Naive B cell (primary cell): ENCODE results near the gene DDX41. TPM values are rescaled to one million over a fixed set of nuclear protein-coding genes. Genes with fewer than 3 reads are reported as not detected.
"Not testable (repeated sequence)": the region's sequence is repeated elsewhere in the genome, so short reads cannot be mapped to it uniquely, and the experiment has no call there.

Experiments used
- ATAC-seq, 2 donors: fragments of 150-1000 bp; cut with Tn5 transposase; 2 replicates each; pipeline ENCODE4 v1.10.0; 2021; ENCODE audit warnings: low read depth in 2 of 2, mild to moderate bottlenecking in 2 of 2, moderate library complexity in 2 of 2
- DNase-seq: peaks from one replicate; pipeline ENCODE4 v3.0.0; 2022
- H3K27ac Mint-ChIP-seq, 6 donors: one replicate each; pipeline ENCODE4 v1.8.0; 2020 to 2022; ENCODE audit warnings: mild to moderate bottlenecking in 6 of 6, mixed read lengths in 6 of 6, moderate library complexity in 5 of 6, inconsistent platforms in 2 of 6
- H3K27me3 Mint-ChIP-seq, 3 donors: one replicate each; pipeline ENCODE4 v1.8.0; 2021 to 2022; ENCODE audit warnings: mixed read lengths in 3 of 3, mild to moderate bottlenecking in 1 of 3
- H3K36me3 Mint-ChIP-seq, 2 donors: one replicate each; pipeline ENCODE4 v1.8.0; 2020 to 2022; ENCODE audit warnings: mixed read lengths in 2 of 2, inconsistent platforms in 1 of 2, mild to moderate bottlenecking in 1 of 2
- H3K4me1 Mint-ChIP-seq, 3 donors: one replicate each; pipeline ENCODE4 v1.8.0; 2020 to 2022; ENCODE audit warnings: mixed read lengths in 3 of 3, inconsistent platforms in 1 of 3, mild to moderate bottlenecking in 1 of 3, moderate library complexity in 1 of 3
- H3K4me3 Mint-ChIP-seq, 8 donors: one replicate each; pipeline ENCODE4 v1.8.0; 2020 to 2022; ENCODE audit warnings: mild to moderate bottlenecking in 8 of 8, mixed read lengths in 8 of 8, moderate library complexity in 8 of 8, inconsistent platforms in 2 of 8
- H3K9me3 Mint-ChIP-seq, 7 donors: one replicate each; pipeline ENCODE4 v1.8.0; 2020 to 2022; ENCODE audit warnings: mixed read lengths in 7 of 7, mild to moderate bottlenecking in 5 of 7, inconsistent platforms in 2 of 7, moderate library complexity in 1 of 7
- polyA plus RNA-seq, 6 donors: library from polyadenylated mRNA; unstranded; fragments of 300-500 nt; fragmentation: Illumina TruSeq; gene quantifications; one replicate each; pipeline ENCODE4 v1.2.3, GENCODE V29; 2021; ENCODE audit warnings: low read depth in 6 of 6

Gene DDX41
- polyA plus RNA-seq, 6 donors from 2014 or later = 25.8 to 72.8 (median 43.0) TPM

DNA sequence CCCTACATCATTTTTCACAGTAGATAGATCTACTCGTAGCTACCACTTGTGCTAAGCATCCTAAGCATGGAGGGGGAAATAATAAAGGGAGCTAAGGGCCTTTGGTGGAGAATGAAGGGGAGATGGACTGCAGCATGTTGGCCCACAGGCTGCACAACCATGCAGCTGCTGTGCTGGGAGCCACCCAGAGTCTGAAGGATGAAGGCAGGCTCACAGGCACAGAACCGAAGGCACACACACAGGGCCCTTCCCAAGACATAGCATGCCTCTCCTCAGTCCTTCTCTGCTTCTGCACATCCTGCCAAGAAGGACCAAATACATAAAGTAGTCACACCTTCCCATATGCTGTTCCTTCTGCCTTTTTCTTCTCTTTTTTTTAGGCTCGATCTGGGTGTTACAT is 31.0 kb upstream of the DDX41 start:
- Mint-ChIP-seq H3K9me3 (no peaks in the 10 kb centered on the region), H3K27me3 (no peaks in the 10 kb centered on the region), H3K4me1 (peaks cover 31 to 42% (median 42%) of the 10 kb centered on the region in 3 donors), H3K27ac (no peak overlapping the region), H3K4me3 (no peak overlapping the region), H3K36me3 (no peaks in the 10 kb centered on the region)
- ATAC-seq = no peak
- no peak for DNase-seq

DNA sequence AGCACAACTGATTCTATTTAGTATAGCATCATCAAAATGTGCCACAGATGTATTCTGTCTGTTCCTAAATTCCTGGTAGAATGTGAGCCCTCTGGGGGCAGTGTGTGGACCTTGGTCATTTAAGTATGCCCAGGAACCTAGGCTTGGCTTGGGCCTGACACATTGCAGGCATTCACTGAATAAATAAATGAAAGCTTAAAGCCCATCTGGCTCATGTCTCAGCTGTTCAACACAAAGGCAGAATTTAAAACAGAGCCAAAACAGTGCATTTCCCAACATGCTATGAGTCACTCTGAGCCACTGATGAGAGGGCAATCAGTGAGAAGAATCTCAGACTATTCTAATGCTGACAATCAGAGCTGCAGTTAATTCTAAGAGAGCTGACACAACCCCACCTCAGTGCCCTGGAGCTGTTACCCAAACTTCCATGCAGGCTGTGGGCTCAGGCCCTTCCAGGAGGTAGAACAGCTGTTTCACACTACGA is 29.5 kb upstream of the DDX41 start:
- Mint-ChIP-seq H3K4me1 (peaks cover 23 to 37% (median 35%) of the 10 kb centered on the region in 3 donors), H3K4me3 (no peak overlapping the region), H3K27ac (no peak overlapping the region), H3K27me3 (no peaks in the 10 kb centered on the region), H3K9me3 (no peaks in the 10 kb centered on the region), H3K36me3 (no peaks in the 10 kb centered on the region)
- ATAC-seq (no peak), DNase-seq (no peak)

- no peaks in the 10 kb centered on the region for H3K27me3 Mint-ChIP-seq
- ATAC-seq (no peak), DNase-seq (no peak)
- H3K4me1 Mint-ChIP-seq = peaks cover 27 to 35% (median 34%) of the 10 kb centered on the region in 3 donors
- H3K9me3 Mint-ChIP-seq = no peaks in the 10 kb centered on the region
- H3K4me3 Mint-ChIP-seq = no peak overlapping the region
- H3K27ac Mint-ChIP-seq = peak overlapping the region in 1 of 6 donors; percentile 37
- no peaks in the 10 kb centered on the region for H3K36me3 Mint-ChIP-seq
Measured at GRCh38 chr5:177545487-177546257, 28.9 kb upstream of the DDX41 start.

DNA sequence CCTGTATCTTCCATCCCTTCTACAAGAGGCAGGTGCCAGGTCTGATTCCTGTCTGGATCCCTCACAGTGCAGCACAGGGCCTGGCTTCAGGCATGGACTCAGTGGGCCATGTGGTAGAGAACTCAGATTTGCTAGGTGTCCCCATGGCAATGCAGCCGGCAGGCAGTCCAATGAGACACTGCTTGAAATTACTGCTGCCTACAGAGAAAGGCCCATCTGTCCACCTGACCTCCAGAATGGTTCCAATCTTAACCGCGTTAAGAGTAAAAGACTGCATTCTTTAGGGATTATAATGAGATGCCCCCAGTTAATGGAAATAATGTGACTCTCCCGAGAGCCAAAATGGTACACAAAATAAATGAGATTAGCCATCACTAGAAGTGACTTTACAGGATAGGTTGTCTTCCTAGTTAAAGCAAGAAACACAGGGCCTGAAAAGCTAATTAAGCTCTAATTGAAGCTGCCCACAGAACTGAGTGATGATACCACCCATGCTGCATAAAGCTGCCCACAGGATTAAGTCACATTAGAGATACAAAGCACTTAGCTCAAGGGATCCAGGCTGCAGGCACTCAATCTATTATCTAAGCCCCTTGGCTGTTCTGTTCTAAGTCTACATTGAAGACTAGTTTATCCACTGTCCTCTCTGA is 26.2 kb upstream of the DDX41 start:
- no peaks in the 10 kb centered on the region for H3K27me3 Mint-ChIP-seq
- DNase-seq (no peak), ATAC-seq (no peak)
- peaks cover 13 to 18% (median 17%) of the 10 kb centered on the region in 3 donors for H3K4me1 Mint-ChIP-seq
- H3K9me3 Mint-ChIP-seq = no peaks in the 10 kb centered on the region
- H3K27ac Mint-ChIP-seq = peak overlapping the region in 3 of 6 donors; percentile 21 to 60 (median 39)
- H3K36me3 Mint-ChIP-seq = peaks cover 5 to 6% of the 10 kb centered on the region in 2 donors
- no peak overlapping the region for H3K4me3 Mint-ChIP-seq

- Mint-ChIP-seq H3K36me3 (peaks cover 9 to 11% of the 10 kb centered on the region in 2 donors), H3K27me3 (no peaks in the 10 kb centered on the region), H3K9me3 (no peaks in the 10 kb centered on the region), H3K27ac (no peak overlapping the region), H3K4me1 (peaks cover 8 to 11% (median 9%) of the 10 kb centered on the region in 3 donors), H3K4me3 (no peak overlapping the region)
- ATAC-seq (no peak), DNase-seq (no peak)
Measured at GRCh38 chr5:177540438-177540837, 23.7 kb upstream of the DDX41 start.

GRCh38 chr5:177539411-177539810 is 22.6 kb upstream of the DDX41 start:
- Mint-ChIP-seq H3K27ac (peak overlapping the region in 2 of 6 donors; percentile 57 to 80), H3K36me3 (peaks cover 9 to 11% of the 10 kb centered on the region in 2 donors), H3K4me3 (no peak overlapping the region), H3K9me3 (no peaks in the 10 kb centered on the region), H3K27me3 (no peaks in the 10 kb centered on the region), H3K4me1 (peaks cover 8 to 11% (median 9%) of the 10 kb centered on the region in 3 donors)
- no peak for ATAC-seq
- no peak for DNase-seq

- DNase-seq (no peak), ATAC-seq (no peak)
- no peak overlapping the region for H3K4me3 Mint-ChIP-seq
- peaks cover 9 to 11% of the 10 kb centered on the region in 2 donors for H3K36me3 Mint-ChIP-seq
- no peaks in the 10 kb centered on the region for H3K27me3 Mint-ChIP-seq
- no peaks in the 10 kb centered on the region for H3K9me3 Mint-ChIP-seq
- H3K27ac Mint-ChIP-seq = no peak overlapping the region
- peaks cover 5 to 11% (median 8%) of the 10 kb centered on the region in 3 donors for H3K4me1 Mint-ChIP-seq
Measured at GRCh38 chr5:177538876-177539275, 22.1 kb upstream of the DDX41 start.

DNA sequence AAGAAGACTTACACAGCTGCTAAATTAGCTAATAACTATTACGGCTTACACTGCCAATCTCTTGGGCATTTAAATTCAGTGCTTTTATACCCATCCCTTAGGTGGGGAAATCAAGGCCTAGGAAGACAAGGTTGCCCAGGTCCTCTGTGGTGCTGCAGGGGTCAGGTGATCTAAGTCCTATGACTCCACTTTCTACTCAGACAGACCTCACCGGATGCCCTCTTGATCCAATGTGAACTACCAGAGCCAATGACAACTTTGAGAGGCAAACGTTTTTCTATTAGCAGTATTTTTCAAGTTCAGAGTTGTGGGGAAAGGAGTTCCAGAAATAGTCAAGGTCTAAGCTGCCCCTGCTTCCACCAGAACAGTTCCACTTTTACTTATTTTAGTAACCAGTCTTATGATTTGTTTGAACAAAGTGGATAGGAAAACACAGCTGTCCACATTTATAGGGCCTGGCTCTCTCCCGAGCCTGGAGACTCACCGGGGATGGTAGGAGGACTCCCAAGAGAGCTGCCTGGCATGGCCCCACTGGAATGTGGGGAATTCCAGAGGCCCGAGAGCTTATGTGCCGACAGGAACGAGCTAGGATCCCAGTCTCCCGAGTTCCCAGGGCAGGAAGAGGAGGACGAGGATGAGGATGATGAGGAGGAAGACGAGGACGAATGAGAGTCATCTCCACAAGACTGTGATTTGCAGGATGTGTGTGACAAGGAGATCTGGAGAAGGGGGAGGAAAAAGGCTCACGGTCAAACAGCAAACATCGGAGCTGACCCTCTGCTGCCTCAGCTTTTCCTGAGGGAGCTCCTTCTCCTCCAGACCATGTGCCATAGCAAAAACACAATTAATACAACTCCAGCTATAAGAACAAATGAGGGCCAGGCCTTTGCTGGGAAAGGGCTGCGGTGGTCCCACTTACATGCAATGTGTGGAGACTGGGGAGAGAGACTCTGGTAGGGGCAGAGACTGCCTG is 20.9 kb upstream of the DDX41 start:
- Mint-ChIP-seq H3K4me3 (no peak overlapping the region), H3K9me3 (no peaks in the 10 kb centered on the region), H3K36me3 (peaks cover 9 to 11% of the 10 kb centered on the region in 2 donors), H3K27me3 (no peaks in the 10 kb centered on the region), H3K4me1 (peaks cover 3 to 18% (median 8%) of the 10 kb centered on the region in 3 donors), H3K27ac (peak overlapping the region in 1 of 6 donors; percentile 5)
- DNase-seq (no peak), ATAC-seq (no peak)

DNA sequence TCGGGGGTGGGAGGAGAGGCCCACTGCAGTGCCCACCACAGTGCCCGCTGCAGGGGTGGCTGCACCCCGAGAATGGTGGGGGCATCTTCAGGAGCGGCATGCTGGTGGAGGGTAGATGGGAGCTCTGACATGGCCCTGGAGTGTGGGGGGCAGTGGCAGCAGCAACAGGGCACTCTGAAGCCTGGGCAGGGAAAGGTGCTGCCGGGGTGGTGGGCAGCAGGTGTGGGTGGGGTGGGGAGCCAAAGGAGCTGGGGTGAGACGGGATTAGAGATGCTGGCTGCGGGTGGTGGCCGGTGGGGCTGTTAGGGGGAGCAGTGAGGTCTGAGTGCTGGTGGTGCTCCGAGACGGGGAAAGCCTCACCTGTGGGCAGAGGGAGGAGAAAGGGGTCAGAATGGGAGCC is 19.6 kb upstream of the DDX41 start:
- no peaks in the 10 kb centered on the region for H3K9me3 Mint-ChIP-seq
- DNase-seq = no peak
- no peaks in the 10 kb centered on the region for H3K27me3 Mint-ChIP-seq
- H3K4me3 Mint-ChIP-seq = no peak overlapping the region
- H3K27ac Mint-ChIP-seq = no peak overlapping the region
- H3K36me3 Mint-ChIP-seq = peaks cover 13 to 18% of the 10 kb centered on the region in 2 donors
- no peak for ATAC-seq
- peaks cover 3 to 24% (median 4%) of the 10 kb centered on the region in 3 donors for H3K4me1 Mint-ChIP-seq

DNA sequence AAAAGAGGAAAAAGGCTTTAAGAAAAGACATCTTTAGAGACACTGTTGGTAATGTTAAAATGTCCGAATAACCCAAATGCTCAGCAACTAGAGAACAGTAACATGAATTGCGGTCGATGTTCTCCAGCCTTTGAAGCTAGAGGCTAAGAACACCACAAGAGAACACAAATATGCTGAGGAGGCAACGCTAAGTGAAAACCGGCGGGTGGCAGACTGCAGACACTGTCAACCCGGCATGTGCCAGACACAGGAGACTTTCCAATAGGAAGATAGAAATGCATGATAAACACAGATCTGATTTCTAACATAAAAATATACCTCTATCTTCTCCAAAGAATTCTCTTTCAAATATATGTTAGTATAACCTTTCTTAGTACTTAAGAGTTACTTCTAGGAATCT is 18.4 kb upstream of the DDX41 start:
- Mint-ChIP-seq H3K4me1 (peaks cover 3 to 26% (median 4%) of the 10 kb centered on the region in 3 donors), H3K36me3 (peaks cover 13 to 26% of the 10 kb centered on the region in 2 donors), H3K27me3 (no peaks in the 10 kb centered on the region), H3K4me3 (no peak overlapping the region), H3K9me3 (no peaks in the 10 kb centered on the region), H3K27ac (no peak overlapping the region)
- ATAC-seq (no peak), DNase-seq (no peak)

DNA sequence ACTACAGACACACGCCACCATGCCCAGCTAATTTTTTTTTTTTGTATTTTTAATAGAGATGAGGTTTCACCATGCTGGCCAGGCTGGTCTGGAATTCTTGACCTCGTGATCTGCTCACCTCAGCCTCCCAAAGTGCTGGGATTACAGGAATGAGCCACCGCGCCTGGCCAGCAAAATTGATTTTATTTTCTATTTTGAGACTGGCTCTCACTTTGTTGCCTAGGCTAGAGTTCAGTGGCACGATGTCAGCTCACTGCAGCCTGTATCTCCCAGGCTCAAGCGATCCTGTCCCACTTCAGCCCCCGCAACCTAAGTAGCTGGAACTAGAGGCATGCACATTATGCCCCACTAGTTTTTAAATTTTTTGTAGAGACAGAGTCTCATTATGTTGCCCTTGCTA is 17.7 kb upstream of the DDX41 start:
- H3K36me3 Mint-ChIP-seq = peaks cover 13 to 28% of the 10 kb centered on the region in 2 donors

GRCh38 chr5:177531209-177531940 is 14.6 kb upstream of the DDX41 start:
- Mint-ChIP-seq H3K4me3 (no peak overlapping the region), H3K27me3 (no peaks in the 10 kb centered on the region), H3K4me1 (peaks cover 0 to 20% (median 9%) of the 10 kb centered on the region in 3 donors), H3K27ac (peak overlapping the region in 1 of 6 donors; percentile 81), H3K9me3 (no peaks in the 10 kb centered on the region), H3K36me3 (peaks cover 4 to 17% of the 10 kb centered on the region in 2 donors)
- ATAC-seq = no peak
- DNase-seq = no peak

More for the DNA sequence above, 17.7 kb upstream of the DDX41 start:
- H3K4me3 Mint-ChIP-seq, ATAC-seq, DNase-seq, H3K27ac Mint-ChIP-seq, H3K9me3 Mint-ChIP-seq, H3K27me3 Mint-ChIP-seq: not testable (repeated sequence)
- peaks cover 3 to 27% (median 6%) of the 10 kb centered on the region in 3 donors for H3K4me1 Mint-ChIP-seq
